DND-41 (cell line): ENCODE data around the gene BCKDK.
"Not testable (repeated sequence)": the region's sequence is repeated elsewhere in the genome, so short reads cannot be mapped to it uniquely, and the experiment has no call there.

Source experiments
- ATAC-seq: fragments of 200-7000 bp; cut with Tn5 transposase; 3 replicates; pipeline ENCODE4 v1.9.1; 2021; ENCODE audit warnings: low read depth; ENCODE audit not compliant: insufficient read depth
- DNase-seq: peaks from one replicate; pipeline ENCODE4 v3.0.0-alpha.2; 2020
- H2AFZ ChIP-seq: 2 replicates; pipeline ENCODE4 v1.6.0; 2012; ENCODE audit warnings: low read depth, low read length
- H3K27ac ChIP-seq: 2 replicates; pipeline ENCODE4 v1.5.1; 2012; ENCODE audit warnings: low read length, inconsistent platforms
- H3K27me3 ChIP-seq: fragments of 200-600 bp; sonication (generic); 2 replicates; pipeline ENCODE4 v1.6.0; 2012; ENCODE audit warnings: low read length, mild to moderate bottlenecking, inconsistent platforms; ENCODE audit not compliant: insufficient read depth, poor library complexity
- H3K36me3 ChIP-seq: 2 replicates; pipeline ENCODE4 v1.5.1; 2012; ENCODE audit warnings: low read length, inconsistent platforms; ENCODE audit not compliant: insufficient read depth
- H3K4me1 ChIP-seq: 2 replicates; pipeline ENCODE4 v1.5.1; 2012; ENCODE audit warnings: mild to moderate bottlenecking, low read length; ENCODE audit not compliant: insufficient read depth
- H3K4me2 ChIP-seq: 2 replicates; pipeline ENCODE4 v1.6.0; 2012; ENCODE audit warnings: mild to moderate bottlenecking, moderate library complexity, low read length, inconsistent platforms; ENCODE audit not compliant: insufficient read depth
- H3K4me3 ChIP-seq, 2 experiments: fragments of 200-600 bp in 1 of 2; shearing (Covaris generic) in 1 of 2; 2 replicates each; pipeline ENCODE4 v1.5.1; 2012 to 2016; ENCODE audit warnings: inconsistent platforms in 2 of 2, low read length in 2 of 2, mild to moderate bottlenecking in 2 of 2, low read depth in 1 of 2, moderate library complexity in 1 of 2
- H3K79me2 ChIP-seq: 2 replicates; pipeline ENCODE4 v1.6.0; 2012; ENCODE audit warnings: low read length, inconsistent platforms; ENCODE audit not compliant: insufficient read depth
- H3K9ac ChIP-seq: 2 replicates; pipeline ENCODE4 v1.6.0; 2012; ENCODE audit warnings: low read depth, mild to moderate bottlenecking, inconsistent platforms, low read length, moderate library complexity
- H3K9me3 ChIP-seq: 2 replicates; pipeline ENCODE4 v1.5.1; 2012; ENCODE audit warnings: low read length, moderate library complexity, mild to moderate bottlenecking, inconsistent platforms; ENCODE audit not compliant: insufficient read depth, severe bottlenecking
- H4K20me1 ChIP-seq: 2 replicates; pipeline ENCODE4 v1.6.0; 2012; ENCODE audit warnings: low read length; ENCODE audit not compliant: insufficient read depth
- EZH2 ChIP-seq: IDR thresholded peaks from 3 replicates; pipeline ENCODE4 v1.6.1; 2012; ENCODE audit warnings: borderline replicate concordance, low read depth, mild to moderate bottlenecking, moderate library complexity, low read length, inconsistent platforms; ENCODE audit not compliant: severe bottlenecking
- TF ChIP-seq, protein P1 (sequence below): IDR thresholded peaks from 2 replicates; pipeline ENCODE4 v1.5.1; 2012; ENCODE audit warnings: borderline replicate concordance, low read length, moderate library complexity, mild to moderate bottlenecking; ENCODE audit not compliant: poor library complexity, severe bottlenecking; ENCODE audit errors: extremely low read depth

BCKDK gene

GRCh38 chr16:31094424-31095120, 13.6 kb upstream of the BCKDK start, which contains the start of gene VKORC1:
TSS of gene VKORC1 (minus strand) at chr16:31094797. CDS start at chr16:31094729, 68 bp downstream.
- Histone ChIP-seq H3K27me3 (no peaks in the 10 kb centered on the region), H3K9me3 (no peaks in the 10 kb centered on the region), H3K9ac (peak within 1 kb of the TSS; percentile 68), H2AFZ (peak within 1 kb of the TSS; percentile 78), H4K20me1 (no peaks in the 10 kb centered on the region), H3K4me3 (peak within 1 kb of the TSS; percentile 39 to 85), H3K4me1 (peaks cover 28% of the 10 kb centered on the region), H3K36me3 (peaks cover 25% of the 10 kb centered on the region), H3K79me2 (peaks cover 37% of the 10 kb centered on the region), H3K27ac (peak within 1 kb of the TSS; percentile 68), H3K4me2 (peak within 1 kb of the TSS; percentile 78)
- TF ChIP-seq, protein P1, sequence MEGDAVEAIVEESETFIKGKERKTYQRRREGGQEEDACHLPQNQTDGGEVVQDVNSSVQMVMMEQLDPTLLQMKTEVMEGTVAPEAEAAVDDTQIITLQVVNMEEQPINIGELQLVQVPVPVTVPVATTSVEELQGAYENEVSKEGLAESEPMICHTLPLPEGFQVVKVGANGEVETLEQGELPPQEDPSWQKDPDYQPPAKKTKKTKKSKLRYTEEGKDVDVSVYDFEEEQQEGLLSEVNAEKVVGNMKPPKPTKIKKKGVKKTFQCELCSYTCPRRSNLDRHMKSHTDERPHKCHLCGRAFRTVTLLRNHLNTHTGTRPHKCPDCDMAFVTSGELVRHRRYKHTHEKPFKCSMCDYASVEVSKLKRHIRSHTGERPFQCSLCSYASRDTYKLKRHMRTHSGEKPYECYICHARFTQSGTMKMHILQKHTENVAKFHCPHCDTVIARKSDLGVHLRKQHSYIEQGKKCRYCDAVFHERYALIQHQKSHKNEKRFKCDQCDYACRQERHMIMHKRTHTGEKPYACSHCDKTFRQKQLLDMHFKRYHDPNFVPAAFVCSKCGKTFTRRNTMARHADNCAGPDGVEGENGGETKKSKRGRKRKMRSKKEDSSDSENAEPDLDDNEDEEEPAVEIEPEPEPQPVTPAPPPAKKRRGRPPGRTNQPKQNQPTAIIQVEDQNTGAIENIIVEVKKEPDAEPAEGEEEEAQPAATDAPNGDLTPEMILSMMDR: no peak
- TF ChIP-seq EZH2: no peak
- ATAC-seq (peak; percentile 94), DNase-seq (peak; percentile 92)

GRCh38 chr16:31099860-31100638, 8.1 kb upstream of the BCKDK start:
- DNase-seq (no peak), ATAC-seq (no peak)
- Histone ChIP-seq H3K9me3 (no peaks in the 10 kb centered on the region), H3K36me3 (no peaks in the 10 kb centered on the region), H4K20me1 (no peaks in the 10 kb centered on the region), H3K9ac (no peak overlapping the region), H2AFZ (no peak overlapping the region), H3K4me3 (no peak overlapping the region), H3K79me2 (no peaks in the 10 kb centered on the region), H3K4me2 (no peak overlapping the region), H3K4me1 (peaks cover 7% of the 10 kb centered on the region), H3K27ac (no peak overlapping the region), H3K27me3 (no peaks in the 10 kb centered on the region)
- no peak for TF ChIP-seq EZH2
- TF ChIP-seq, protein P1: no peak

DNA sequence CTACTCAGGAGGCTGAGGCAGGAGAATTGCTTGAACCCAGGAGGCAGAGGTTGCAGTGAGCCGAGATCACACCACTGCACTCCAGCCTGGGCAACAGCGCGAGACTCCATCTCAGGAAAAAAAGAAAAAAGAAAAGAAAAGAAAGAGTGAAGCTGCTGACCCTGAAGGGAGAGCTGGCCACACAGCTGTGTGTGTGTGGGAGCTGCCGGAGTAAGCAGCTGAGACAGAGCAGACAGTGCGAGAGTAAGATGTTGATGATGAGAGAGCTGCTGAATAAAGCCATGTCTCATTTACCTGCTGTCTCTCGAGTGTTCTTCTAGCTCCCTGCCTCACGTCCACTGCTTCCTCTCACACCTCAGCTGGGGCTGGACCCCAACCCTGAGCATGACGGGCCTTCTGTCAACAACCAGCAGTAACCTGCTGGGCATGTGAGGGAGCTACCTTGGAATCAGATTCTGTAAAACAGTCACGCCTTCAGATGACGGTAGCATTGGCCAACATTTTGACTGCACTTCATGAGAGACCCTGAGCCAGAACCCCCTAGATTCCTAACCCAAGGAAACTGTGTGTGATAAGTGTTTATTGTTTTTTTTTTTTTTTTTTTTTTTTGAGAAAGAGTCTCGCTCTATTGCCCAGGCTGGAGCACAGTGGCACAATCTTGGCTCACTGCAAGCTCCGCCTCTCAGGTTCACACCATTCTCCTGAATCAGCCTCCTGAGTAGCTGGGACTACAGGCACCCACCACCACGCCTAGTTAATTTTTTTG, 7.1 kb upstream of the BCKDK start:
- not testable (repeated sequence) for H3K9ac ChIP-seq, ATAC-seq, H3K4me2 ChIP-seq, H3K4me3 ChIP-seq, H3K4me1 ChIP-seq, H3K27ac ChIP-seq, DNase-seq, H3K9me3 ChIP-seq, H4K20me1 ChIP-seq, H3K36me3 ChIP-seq, H2AFZ ChIP-seq, H3K27me3 ChIP-seq, H3K79me2 ChIP-seq
